22Rv1 (cell line): ENCODE measurements around the gene ADGRB2.

Experiments
- CTCF ChIP-seq: fragments of 450-650 bp; IDR thresholded peaks from 2 replicates; pipeline ENCODE4 v1.5.1; 2017; ENCODE audit warnings: mild to moderate bottlenecking
- ZFX ChIP-seq: fragments of 450-650 bp; IDR thresholded peaks from 2 replicates; pipeline ENCODE4 v1.6.1; 2017; ENCODE audit warnings: antibody characterized with exemption, borderline replicate concordance

DNA sequence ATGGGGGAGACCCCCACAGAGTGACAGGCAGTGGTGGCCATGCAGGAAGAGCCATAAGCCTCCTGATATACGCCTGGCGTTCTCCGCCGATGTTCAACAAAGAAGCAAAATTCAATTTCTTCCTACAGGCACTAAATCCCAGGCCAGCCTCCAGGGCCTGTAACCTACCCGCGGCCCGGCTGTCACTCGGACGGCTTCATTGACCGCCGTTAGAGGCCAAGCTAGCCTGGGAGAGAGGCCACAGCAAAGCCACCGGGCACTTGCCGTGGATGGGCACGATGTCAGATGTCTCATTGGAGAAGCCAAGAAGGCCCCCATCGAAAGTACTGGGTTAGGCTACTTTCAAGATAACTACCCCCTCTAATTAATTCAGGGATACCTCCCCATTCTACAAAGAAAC, 9.7 kb downstream of the ADGRB2 start:
- TF ChIP-seq CTCF = no peak
- no peak for TF ChIP-seq ZFX
